Inflammatory macrophage (primary cell): ENCODE results near the gene RPS16.
A peak's percentile ranks its signal among the peaks of the same experiment; 100 is the strongest.

ENCODE experiments used
- DNase-seq, 2 donors: peaks; one replicate each; pipeline ENCODE4 v3.0.0-alpha.2; 2020 to 2022

The RPS16 gene

DNA sequence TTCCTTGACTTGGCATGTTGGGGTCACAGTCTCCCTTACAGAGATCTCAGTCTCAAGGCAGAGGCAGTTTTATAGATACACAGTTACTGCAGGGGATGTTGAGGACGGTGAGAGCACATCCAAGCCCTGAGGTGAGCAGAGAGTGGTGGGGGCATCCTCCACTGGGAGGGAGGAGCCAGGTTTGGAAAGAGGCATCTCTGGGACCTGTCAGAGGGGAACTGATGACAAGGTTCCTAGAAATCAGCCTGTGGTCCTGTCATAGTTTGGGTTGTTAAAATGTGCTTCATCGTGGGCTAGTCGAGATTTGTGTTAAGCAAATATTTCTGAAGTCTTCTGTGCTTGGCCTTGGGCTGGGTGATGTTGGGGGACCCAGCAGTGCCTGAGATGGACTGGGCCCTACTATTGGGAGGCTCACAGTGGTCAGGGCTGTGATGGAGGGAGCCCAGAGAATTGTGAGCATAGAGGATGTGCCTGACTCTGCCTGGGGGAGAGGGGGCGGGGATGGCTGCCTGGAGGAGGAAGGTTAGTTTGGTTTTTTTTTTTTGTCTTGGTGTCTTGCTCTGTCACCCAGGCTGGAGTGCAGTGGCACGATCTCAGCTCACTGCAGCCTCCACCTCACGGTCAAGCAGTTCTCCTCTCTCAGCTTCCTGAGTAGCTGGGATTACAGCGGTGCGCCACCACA lies 13.5 kb upstream of the RPS16 start:
- no peak for DNase-seq

DNA sequence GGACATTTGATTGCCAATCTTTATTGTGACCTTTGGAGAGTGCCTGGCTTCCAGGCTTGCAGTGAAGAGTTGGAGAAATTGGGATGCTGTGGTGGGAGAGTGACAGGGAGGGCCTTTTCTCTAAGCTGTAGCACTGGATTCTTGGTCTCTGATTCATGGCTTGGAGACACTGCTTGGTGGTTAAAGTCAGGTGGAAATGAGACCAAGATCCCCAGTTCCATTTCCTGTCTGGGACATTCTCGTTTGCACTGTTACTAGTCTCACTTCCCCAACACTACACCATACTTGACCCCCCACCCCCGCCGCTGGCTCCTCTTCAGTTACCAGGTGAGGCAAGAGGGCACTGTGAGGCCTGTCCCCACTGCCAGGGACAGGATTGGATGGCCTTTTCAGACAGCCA lies 12.5 kb upstream of the RPS16 start:
- peak; percentile 50 to 52 for DNase-seq

DNA sequence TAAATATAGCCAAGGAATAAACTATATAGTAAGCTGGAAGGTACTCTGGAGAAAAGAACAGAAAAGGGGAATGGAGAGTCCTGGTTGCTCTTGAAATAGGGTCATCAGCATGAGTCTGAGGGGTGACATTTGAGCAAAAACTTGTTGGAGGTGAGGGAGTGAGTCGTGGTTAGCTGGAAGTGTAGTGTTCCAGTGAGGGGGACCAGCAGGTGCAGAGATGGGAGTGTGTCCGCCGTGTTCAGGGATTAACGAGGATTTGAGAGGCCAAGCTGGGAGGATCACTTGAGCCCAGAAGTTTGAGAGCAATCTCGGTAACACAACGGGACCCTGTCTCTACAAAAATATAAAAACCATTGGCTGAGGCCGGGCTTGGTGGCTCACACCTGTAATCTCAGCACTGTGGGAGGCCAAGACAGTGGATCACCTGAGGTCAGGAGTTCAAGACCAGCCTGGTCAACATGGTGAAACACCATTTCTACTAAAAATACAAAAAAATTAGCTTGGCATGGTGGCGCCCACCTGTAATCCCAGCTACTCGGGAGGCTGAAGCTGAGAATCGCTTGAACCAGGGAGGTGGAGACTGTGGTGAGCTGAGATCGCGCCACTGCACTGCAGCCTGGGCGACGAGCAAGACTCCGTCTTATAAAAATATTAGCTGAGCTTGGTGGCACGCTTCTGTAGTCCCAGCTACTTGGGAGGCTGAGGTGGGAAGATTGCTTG lies 10.8 kb upstream of the RPS16 start:
- DNase-seq, result no peak

DNA sequence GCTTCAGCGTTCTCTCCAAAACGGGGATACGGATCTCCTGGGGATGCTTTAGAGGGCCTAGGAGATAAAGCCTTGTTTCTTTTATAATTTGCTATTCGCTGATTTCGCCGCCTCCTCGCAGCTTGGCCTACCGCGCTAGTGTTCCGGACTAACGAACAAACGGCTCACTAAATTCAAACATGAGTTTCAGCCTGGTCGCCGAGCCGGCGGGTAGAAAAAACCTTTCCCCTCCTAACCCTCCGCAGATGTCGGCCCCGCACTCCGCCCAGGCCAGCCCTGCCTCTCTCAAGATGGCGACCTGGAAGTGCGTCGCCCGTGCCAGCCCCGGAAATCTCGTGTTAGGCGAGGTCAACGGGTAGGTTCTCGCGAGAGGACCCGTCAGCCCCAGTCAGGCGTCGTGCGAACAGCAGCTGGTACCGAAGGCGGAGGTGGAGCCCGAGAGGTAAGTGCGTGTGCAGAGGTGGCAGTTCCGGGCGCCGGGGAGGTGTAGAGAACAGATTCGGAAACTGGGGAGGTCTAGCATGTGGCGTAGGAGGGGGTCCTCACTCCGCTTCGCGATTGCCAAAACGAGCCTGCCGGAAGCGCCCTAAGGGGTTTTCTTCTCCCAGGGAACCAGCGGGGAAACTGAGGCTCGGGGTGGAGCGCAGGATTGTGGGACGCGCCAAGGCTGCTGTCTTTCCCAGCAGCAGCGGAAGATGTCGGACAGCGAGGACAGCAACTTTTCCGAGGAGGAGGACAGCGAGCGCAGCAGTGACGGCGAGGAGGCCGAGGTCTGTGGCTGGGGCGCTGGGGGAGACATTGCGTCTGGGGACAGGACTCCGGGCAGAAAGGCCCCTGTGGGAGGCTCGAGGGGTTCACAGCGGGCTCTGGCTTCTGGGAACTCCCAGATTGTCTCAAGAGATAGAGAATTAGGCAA lies 9.7 kb upstream of the RPS16 start, which contains the start of gene SUPT5H:
SUPT5H (plus strand) TSS at position 387 of the 916 bp plus-strand sequence; CDS start at position 696, 309 bp downstream.
- DNase-seq, result peak; percentile 98 to 99

DNA sequence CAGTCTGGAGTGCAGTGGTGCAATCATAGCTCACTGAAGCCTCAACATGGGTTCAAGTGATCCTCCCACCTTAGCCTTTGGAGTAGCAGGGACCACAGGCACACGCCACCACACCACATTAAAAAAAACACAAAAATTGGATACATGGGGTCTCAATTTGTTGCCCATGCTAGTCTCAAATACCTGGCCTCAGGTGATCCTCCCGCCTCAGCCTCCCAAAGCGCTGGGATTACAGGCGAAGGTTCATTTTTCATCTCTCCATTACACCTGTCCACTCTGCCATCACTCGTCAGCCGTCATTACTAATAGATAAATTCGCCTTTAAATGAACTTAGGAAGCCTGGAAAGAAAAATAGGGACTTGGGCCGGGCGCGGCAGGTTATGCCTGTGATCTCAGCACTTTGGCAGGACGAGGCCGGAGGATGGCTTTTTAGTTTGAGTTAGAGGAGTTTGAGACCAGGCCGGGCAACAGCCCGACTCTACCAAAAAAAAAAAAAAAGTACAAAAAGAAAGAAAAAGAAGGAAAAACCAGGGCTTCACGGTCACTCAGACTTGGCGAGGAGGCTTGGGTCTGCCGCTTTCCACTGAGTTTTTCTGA lies 8.9 kb upstream of the RPS16 start:
- DNase-seq, result no peak

DNA sequence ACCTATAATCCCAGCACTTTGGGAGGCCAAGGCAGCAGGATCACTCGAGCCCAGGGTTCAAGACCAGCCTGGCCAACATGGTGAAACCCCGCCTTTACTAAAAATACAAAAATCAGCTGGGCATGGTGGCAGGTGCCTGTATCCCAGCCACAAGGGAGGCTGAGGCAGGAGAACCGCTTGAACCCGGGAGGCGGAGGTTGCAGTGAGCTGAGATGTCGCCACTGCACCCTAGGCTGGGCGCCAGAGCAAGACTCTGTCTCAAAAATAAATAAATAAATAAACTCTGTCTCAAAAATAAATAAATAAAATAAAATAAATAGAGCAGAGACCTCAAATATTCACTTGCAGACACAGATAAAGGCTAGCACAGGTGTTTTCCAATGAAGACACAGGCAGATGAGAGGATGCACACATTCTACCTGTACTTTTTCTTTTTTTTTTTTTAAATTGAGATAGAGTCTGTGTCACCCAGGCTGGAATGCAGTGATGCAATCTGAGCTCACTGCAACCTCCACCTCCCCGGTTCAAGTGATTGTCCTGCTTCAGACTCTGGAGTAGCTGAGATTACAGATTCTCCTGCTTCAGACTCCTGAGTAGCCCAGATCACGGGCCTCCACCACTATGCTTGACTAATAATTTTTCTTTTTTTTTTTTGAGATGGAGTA lies 2.7 kb upstream of the RPS16 start:
- DNase-seq, result no peak

DNA sequence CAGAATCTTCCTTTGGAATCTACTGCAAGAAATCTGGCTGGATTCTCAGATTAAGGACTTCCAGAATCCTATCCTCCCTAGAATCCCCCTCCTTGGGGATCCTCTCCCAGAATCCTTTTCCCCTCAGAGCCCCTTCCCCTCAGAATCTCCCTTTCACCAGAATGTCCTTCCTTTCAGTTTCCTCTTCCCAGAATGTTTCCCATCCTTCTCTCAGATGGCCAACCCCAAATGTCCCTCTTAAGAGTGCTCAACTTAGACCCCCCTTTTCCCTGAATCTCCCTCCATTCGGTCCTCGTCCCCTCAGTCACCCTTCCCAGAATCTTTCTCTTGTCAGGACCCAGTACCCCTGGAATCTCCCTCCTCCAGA lies 584 bp upstream of the RPS16 start:
- no peak for DNase-seq

DNA sequence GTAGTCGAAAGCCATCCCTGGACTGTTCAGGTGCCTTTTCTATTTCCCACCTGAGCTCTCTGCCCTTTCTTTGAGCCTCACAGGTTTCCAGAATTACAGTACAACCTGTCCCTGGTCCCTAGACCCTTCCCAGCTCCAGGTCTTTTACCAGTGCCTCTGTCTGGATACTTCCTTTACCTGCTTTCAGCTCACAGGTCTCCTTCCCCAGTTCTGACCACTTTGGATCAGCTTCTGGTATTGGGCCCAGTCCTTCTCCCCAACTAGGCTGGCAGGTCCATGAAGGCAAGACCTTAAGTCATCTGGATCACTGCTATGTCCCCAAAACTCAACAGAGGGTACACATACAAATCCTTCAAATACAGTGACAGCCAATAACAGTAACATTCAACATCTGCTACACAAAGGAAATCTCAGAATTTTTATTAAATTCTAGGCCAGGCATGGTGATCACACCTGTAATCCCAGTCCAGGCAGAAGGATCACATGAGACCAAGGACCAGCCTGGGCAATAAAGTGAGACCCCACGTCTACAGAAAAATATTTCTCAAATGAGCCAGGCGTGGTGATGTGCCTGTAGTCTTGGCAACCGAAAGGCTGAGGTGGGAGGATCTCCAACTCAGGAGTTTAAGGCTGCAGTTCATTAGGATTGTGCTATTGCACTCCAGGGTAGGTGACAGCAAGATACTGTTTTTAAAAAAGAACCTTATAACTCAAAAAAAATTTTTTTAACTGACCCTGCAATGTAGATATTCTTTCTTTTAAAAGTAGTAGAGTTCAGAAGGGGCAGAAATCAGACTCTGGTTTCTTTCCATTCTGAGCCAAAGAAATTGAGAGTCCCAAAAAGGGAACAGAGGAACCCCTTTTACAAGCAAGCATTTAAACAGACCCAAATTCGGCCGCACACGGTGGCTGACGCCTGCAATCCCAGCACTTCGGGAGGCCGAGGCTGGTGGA lies 1.3 kb downstream of the RPS16 start:
- no peak for DNase-seq

DNA sequence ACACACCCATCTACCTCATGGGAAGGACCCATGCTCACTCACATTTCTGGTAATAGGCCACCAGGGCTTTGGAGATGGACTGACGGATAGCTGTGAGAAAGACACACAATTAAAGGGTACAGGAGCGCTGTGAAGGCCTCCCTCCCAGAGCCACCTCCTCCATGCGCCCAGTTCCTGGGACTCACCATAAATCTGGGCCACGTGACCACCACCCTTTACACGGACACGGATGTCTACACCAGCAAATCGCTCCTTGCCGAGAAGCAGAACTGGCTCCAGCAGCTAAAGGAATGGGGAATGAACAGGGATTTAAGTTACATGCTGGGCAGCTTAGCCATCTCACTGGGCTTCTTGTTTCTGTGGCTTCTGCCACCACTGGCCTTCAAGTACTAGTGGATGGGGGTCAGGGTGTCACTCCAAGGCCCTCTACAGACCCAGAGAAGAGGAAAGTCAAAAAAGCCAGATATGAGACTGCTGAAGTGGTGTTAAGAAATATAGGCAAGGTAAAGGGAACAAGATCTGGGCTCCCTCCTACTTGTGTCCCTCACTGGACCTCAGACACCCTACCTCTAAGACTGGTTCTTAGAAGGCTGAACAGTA lies 2.2 kb downstream of the RPS16 start:
- DNase-seq, result no peak

DNA sequence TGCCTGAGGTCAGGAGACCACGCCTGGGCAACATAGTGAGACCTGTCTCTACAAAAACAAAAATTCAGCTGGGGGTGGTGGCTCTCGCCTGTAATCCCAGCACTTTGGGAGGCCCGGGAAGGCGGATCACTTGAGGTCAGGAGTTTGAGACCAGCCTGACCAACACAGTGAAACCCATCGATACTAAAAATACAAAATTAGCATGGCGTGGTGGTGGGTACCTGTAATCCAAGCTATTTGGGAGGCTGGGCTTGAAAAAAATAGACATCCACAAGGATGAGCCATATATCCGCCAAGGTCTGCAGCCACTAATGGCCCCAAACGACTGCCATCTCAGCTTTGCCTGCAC lies 3.1 kb downstream of the RPS16 start:
- no peak for DNase-seq

DNA sequence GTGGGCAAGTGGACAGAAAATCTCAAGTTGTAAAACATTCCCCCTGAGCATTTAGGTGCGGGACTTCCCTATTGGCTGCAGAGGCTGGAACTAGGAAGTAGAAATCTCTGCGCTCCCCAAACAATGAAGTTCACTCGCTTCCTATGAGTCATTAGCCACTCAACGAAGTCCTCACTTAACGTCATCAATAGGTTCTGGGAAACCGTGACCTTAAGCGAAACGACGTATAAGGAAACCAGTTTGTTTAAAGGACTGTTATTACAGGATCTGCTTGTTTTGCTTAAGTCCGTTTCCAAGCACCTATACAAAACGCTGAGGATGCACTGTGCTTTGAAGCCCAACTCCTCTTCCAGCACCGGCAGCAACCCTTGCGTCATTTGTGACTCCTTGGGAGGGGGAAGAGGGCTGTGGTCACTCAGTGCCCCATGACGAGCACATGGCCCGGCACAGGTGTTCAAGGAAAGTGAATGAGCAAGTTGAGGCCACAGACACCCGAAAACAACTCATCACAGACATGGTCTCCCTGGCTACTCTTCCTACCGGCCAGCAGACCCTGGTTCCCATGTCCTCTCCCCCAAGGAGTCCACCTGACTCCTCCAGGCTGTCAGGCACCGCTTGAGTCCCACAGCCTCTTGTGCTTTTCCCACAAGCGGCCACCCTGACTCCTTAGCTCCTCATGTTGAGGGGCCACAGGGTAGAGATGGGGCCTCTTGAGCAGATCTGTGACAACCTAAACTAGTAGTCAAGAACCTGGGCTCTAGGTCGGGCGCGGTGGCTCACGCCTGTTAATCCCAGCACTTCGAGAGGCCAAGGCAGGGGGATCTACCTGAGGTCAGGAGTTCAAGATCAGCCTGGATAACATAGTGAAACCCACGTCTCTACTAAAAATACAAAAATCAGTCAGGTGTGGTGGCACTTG lies 4.8 kb downstream of the RPS16 start:
- peak; percentile 90 to 93 for DNase-seq

DNA sequence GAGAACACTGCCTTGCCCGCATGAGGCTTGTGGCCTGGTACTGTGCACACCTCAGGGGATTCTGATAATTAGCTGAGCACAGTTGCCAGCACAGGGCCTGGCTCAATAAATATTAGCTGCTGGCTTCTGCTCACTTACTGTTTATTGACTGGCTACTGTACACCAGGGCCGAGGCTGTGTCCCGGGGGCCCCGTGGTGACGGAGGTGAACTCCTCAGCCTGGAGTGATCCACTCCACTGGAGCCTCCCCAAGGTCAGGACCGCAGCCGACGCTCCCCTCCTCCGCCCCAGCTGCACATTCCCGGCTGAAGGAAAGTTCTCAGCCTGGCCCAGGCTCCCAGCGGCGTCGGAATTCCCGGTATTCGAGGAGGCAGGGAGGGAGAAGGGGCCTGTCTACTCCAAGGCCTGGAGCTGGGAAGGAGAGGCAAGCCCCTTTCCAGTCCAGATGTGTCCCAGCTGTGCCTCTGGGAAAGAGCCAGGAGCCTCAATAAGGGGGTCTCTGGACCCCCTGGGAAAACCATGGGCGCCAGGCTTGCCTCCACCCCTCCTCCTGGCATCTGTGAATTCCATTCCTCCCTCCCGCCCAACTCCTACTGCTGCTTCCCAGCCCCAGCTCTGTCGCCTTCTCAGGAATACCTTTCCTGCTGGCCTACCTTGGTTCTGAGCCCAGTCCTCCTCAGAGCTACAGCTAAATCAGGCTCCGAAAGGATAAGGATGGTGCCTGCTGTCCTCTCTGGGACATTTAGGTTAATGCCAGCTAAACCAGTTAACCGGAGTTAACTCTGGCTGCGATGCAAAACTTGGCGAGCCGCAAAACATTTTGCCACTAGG lies 7.3 kb downstream of the RPS16 start:
- DNase-seq, result no peak

DNA sequence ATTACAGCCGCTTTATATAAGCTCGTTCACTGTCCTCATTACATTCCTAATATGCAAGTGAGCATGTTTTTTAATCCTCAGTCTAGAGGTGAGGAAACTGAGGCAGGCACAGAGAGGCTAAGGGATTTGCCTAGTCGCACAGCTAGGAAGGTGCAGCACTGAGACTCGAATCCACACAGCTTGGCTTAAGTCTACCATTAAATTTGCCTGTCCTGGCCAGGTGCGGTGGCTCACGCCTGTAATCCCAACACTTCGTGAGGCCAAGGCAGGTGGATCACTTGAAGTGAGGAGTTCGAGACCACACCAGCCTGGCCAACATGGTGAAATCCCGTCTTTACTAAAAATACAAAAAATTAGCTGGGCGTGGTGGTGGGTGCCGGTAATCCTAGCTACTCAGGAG lies 8.0 kb downstream of the RPS16 start:
- DNase-seq, result no peak

DNA sequence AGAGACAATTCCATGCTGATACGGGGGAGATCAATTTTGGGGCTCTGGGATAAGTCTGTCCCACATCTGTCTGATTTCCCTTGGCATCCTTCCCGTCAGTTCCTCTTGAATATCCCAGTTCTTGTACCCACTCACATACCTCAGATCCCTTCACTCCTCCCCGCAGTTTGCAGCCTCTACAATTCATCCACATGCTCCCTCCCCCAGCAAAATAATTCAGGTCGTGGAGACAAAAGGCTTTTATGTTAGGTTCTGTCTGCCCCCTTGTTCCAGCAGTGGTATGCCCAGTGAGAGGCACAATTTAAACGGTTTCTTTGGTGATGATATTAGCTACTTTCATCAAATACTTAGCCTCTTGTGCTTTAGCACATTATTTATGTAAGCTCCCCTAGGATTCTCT lies 9.6 kb downstream of the RPS16 start:
- DNase-seq, result no peak

DNA sequence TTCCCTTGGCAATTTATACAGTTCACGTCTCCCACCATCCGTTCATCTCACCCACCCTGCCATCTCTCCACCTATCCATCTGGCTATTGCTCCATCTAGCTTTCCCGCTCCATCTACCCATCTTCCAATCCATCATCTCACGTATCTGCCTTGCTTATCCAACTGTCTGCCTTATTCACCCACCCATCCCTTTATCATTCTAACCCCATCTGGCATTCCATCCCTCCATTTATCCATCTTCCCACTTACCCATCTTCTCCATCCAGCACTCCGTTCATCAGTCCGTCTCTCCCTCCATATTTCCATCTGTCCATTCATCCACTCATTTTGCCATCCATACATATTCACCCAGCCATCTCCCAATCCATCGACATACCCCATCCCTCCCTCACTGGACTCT lies 10.0 kb downstream of the RPS16 start:
- no peak for DNase-seq

DNA sequence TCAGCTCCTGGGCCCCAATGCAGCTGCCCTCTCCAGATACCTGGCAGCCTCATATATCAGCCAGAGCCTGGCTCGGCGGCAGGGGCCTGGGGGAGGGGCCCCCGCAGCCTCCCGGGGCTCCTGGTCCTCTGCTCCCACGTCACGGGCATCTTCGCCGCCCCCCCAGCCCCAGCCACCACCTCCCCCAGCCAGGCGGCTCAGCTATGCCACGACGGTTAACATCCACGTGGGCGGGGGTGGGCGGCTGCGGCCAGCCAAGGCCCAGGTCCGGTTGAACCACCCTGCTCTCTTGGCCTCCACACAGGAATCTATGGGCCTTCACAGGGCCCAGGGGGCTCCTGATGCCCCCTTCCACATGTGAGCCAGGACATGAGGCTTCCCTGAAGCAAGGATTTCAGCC lies 10.8 kb downstream of the RPS16 start:
- DNase-seq, result no peak

DNA sequence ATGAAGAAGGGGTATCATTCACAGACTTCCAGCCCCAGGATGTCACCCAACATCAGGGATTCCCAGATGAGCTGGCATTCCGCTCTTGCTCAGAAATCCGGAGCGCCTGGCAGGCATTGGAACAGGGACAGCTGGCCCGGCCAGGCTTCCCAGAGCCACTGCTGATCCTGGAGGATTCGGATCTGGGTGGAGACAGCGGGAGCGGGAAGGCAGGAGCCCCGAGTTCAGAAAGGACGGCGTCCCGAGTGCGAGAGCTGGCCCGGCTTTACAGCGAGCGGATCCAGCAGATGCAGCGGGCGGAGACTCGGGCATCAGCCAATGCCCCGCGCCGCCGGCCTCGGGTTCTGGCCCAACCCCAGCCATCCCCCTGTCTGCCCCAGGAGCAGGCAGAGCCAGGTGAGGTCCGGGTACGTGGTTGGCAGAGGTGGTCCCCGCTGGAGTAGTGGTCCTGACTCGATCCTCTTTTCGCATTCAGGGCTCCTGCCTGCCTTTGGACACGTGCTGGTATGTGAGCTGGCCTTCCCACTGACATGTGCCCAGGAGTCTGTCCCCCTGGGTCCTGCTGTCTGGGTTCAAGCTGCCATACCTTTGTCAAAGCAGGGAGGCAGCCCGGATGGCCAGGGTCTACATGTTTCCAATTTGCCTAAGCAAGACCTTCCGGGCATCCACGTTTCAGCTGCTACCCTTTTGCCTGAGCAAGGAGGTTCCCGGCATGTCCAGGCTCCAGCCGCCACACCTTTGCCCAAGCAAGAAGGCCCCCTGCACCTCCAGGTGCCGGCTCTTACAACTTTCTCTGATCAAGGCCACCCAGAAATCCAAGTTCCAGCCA lies 12.3 kb downstream of the RPS16 start:
- DNase-seq, result no peak

DNA sequence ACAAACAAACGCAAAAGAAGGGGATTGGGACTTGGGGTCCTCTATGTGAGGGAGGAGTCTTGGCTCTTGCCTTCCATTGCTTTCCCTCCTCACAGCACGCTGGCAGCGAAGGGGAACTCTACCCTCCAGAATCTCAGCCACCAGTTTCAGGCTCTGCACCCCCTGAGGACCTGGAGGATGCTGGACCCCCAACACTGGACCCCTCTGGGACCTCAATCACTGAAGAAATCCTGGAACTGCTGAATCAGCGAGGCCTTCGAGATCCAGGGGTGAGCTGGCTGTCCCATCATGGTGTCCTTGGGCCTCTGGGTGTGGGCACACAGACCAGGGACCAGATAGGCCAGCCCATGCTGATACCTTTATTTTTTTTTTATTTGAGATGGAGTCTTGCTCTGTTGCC lies 13.7 kb downstream of the RPS16 start:
- DNase-seq, result no peak
